ENCODE results near the gene FGD3.
A peak's percentile ranks its signal among the peaks of the same experiment; 100 is the strongest.
"Not testable (repeated sequence)": the region's sequence is repeated elsewhere in the genome, so short reads cannot be mapped to it uniquely, and the experiment has no call there.

Gene FGD3

GRCh38 chr9:92947268-92948037, at the start of gene FGD3:
FGD3 (plus strand) TSS chr9:92947523; CDS start chr9:92976257, 28,734 bp downstream.
- peak; percentile 80 for DNase-seq

GRCh38 chr9:92905137-92905536, 42.2 kb upstream of the FGD3 start:
- DNase-seq = not testable (repeated sequence)

- DNase-seq = peak; percentile 9
These were observed 35.5 kb upstream of the FGD3 start for GRCh38 chr9:92911511-92912475.

GRCh38 chr9:92917176-92917800, 30.0 kb upstream of the FGD3 start:
- DNase-seq = no peak

GRCh38 chr9:92920437-92920836, 26.9 kb upstream of the FGD3 start:
- DNase-seq = no peak

- no peak for DNase-seq
These were observed 15.7 kb upstream of the FGD3 start for GRCh38 chr9:92931606-92932005.

- no peak for DNase-seq
These were observed 13.0 kb upstream of the FGD3 start for GRCh38 chr9:92934321-92934720.

- no peak for DNase-seq
These were observed 9.3 kb upstream of the FGD3 start for GRCh38 chr9:92938025-92938424.

- no peak for DNase-seq
These were observed 5.5 kb upstream of the FGD3 start for GRCh38 chr9:92941861-92942260.

- no peak for DNase-seq
These were observed 4.4 kb upstream of the FGD3 start for GRCh38 chr9:92942688-92943616.

- DNase-seq = no peak
These were observed 2.4 kb upstream of the FGD3 start for GRCh38 chr9:92944921-92945320.

GRCh38 chr9:92945796-92946195, 1.5 kb upstream of the FGD3 start:
- no peak for DNase-seq

GRCh38 chr9:92948038-92948534, 763 bp downstream of the FGD3 start:
- peak; percentile 36 for DNase-seq

- DNase-seq = no peak
These were observed 1.3 kb downstream of the FGD3 start for GRCh38 chr9:92948632-92949031.

- no peak for DNase-seq
These were observed 2.1 kb downstream of the FGD3 start for GRCh38 chr9:92949266-92949982.

GRCh38 chr9:92950359-92950955, 3.1 kb downstream of the FGD3 start:
- no peak for DNase-seq

GRCh38 chr9:92952906-92953610, 5.7 kb downstream of the FGD3 start:
- DNase-seq = peak; percentile 100

- DNase-seq = peak; percentile 78
These were observed 6.9 kb downstream of the FGD3 start for GRCh38 chr9:92954049-92954861.

GRCh38 chr9:92954886-92955285, 7.6 kb downstream of the FGD3 start:
- DNase-seq = no peak
